ENCODE data around the gene RAPSN.

RAPSN gene

DNA sequence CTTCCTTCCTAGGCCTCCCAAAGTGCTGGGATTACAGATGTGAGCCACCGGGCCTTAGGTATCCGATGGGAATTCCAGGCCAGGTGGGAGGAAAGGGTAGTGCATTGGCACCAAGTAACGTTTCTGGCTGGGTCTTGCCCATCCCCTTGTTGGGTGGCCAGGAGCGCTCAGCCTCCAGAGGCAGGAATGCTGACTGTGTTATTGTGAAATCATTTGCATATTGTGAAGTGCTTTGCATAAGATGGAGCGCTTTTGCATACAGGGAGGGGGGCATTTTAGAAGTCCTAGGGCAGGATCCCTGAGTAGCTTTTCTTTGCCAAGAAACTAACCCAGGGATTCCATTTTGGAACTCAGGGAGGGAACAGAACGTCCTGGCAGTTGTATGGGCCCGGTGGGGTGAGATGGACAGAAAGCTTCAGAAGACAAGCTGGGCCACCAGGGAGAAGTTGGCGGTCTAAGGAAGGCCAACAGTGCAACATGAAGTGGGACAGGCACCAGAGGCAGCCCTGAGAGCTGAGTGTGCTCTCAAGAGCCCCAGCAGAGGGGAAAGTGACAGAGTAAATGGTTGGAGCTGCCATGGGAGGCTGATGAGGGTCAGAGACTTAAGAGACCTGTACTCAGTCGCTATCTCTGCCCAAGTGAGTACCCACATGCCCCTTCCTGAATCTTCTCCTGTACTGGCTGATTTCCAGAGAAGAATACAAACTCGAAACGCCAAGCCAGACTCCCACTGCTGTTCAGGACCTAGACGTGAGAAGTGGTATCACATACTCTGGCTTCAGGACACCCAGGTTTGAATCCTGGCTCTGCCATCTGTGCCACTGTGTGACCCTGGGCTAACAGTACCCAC lies 41.8 kb downstream of the RAPSN start:
- no peak for DNase-seq

DNA sequence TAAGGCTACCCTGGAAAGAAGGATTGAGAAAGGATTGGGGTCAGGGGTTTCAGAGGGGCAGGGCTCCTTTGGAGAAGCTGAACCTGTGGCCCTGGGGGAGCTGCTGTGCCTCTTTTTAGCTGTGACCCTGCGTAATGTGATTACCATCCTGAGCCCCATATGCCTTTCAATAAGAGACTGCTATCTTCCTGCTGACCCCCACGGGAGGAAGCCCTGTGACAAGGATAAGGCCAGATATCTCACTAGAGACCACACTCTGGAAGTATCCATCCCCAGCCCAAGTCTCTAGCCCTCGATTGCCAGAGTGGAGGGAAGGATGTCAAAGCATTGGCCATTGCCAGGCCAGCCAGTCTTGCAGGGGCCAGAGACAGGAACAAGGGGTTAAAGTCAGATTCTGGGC lies 45.4 kb downstream of the RAPSN start:
- DNase-seq, result no peak

DNA sequence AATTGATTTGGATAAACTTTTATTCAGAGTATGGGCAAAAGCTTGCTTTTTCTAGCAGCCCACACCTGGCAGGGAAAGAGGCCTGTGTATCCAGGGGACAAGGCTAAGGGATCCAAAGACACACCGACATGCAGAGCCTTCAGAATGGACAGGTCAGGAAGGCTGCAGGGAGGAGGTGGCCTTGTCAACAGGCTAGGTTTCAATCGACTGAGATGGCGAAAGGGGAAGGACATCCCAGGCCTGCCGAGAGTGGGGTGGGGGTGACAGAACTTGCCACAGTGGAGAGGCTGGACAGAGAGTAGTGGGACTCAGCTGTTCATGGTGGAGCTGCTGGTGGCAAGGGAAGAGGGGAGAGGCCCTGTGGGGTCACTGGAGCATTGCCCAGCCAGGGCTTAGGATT lies 45.8 kb downstream of the RAPSN start:
- no peak for DNase-seq

DNA sequence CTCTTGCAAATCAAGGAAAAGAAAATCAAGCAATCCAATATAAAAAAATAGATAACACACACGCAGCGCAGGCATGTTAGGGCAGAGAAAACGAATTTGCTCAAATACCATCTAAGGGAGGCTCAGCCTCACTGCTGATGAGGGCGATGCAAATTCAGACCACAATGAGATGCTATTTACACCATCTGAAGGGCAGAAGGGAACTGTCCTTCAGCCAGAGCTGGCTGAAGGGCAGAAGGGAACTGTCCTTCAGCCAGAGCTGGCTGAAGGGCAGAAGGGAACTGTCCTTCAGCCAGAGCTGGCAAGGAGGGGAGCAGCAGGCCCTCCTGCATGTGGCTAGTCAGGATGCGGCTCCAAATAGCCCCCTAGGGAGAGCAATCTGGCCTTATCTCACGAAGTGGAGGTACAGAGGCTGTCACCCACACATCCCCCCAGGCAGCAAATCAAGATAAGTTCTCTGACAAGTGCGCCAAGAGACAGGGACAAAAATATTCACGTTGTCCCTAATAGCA lies 48.1 kb downstream of the RAPSN start:
- no peak for DNase-seq

DNA sequence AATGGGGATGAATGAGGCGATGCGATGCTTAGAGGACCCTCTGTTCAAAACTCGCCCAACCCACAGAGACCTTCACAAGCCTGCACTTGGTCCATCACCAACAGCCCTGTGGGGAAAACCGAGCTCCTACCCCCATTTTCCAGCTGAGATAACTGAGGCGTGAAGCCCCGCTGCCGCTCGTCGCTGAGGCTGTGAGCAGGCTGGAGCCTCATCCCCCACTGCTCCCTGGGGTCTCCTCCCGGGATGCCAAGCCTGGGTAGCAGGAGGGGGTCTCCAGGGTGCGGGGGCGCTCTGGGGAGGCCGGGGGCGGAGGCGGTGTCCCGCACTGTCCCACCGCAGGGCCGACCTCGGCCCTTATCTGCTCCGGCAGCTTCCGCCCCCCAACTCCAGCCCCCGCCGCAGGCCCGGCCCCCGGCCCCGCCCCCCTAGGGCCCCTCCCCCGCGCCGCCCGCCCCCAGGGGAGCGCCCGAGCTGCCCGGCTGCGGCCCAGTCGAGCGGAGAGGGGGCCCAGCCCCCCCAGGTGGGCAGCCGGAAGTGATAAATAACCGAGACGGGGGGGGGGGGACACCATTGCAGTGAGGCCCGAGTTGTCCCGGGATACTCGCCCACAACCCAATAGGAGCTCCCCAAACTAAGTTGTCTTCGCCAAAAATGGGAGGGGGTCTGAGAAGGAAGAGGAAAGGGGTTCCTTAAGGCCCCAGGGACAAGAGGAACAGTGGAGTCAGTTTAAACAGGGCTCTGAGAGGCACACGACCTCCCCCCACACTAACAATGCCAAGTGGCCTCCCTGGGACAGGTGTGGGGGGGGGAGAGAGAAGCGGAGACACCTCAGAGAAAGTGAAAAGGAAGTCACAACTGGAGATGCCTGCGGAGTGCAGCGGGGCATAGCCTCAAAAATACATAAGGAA lies 48.8 kb downstream of the RAPSN start:
- DNase-seq, result no peak

DNA sequence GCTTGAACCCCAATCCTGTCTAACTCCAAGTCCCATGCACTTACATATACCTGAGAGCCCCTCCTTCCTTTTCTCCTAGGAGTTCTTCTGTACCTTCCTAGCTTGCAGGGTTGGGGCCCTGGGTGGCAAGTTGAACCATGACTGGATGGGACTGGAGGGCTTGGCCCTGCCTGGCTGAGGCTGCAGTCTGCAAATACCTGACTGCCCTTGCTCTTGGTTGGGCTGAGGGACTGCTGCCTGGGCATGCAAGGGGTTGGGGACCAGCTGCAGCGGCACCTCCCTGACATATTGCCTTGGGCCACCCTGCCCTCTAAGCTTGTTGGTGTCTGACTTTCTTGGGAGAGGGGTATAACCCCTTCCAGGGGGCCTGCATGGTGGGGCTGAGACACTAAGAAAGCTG lies 50.4 kb downstream of the RAPSN start:
- no peak for DNase-seq

DNA sequence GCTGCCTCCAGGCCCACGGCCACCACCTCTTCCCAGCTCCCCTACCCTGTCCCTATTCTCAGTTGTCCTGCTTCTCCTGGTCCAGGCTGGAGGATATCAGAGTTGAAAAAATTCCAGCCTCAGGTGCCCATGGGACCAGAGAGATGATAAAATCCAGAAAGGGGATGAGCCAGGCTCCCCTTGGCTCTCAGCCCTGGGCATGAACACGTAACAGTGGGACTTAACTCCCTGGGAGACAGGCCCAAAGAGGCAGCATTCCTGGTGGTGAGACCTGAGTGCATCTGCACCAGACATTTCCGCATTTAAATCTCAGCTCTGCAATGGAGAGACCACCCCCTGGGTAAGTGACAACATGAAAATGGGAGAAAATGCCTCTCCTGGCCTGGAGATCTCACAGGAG lies 50.9 kb downstream of the RAPSN start:
- no peak for DNase-seq

DNA sequence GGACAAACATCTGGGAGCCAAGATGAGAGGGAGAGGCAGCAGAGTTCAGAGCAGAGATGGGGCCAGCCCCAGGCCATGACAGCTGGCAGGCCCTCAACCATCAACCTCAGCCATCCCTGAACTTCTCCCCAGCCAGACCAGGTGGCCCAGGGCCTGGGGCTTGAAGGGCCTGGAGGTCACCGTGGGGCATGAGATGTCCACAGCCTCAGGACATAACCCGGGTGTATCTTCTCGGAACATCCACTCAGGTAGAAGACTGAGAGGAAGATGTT lies 53.0 kb downstream of the RAPSN start:
- DNase-seq, result no peak

DNA sequence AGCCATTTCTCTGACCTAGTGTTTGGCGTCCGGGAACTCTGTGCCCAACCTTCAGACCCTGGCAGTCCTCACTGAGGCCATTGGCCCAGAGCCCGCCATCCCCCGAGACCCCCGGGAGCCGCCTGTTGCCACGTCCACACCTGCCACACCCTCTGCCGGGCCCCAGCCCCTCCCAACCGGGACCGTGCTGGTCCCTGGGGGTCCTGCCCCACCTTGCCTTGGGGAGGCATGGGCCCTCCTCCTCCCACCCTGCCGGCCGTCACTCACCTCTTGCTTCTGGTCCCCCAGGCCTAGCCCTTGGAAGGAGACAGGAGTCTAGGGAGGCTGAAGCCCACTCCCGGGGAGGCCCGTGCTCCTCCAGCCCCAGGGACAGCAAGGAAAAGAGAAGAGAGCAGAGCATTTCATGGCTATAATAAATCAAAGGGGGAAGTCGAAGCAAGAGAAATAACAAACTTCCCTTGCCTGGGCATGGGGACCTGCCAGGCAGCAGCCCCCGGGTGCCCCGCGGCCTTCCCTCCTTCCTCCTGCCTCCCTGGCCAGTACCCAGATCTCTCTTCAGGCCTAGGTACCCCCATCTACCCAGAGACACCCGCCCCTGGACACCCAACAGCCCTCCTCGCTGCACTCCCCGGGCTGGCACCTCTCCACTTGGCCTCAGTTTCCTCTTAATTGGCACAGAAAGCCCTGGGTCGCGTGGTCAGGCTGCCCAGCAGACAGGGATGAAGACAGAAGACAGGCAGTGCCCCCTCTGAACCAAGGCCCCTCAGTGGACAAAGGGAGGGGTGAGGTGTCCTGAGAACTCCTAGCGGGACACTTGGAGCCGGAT lies 53.5 kb downstream of the RAPSN start:
- no peak for DNase-seq

DNA sequence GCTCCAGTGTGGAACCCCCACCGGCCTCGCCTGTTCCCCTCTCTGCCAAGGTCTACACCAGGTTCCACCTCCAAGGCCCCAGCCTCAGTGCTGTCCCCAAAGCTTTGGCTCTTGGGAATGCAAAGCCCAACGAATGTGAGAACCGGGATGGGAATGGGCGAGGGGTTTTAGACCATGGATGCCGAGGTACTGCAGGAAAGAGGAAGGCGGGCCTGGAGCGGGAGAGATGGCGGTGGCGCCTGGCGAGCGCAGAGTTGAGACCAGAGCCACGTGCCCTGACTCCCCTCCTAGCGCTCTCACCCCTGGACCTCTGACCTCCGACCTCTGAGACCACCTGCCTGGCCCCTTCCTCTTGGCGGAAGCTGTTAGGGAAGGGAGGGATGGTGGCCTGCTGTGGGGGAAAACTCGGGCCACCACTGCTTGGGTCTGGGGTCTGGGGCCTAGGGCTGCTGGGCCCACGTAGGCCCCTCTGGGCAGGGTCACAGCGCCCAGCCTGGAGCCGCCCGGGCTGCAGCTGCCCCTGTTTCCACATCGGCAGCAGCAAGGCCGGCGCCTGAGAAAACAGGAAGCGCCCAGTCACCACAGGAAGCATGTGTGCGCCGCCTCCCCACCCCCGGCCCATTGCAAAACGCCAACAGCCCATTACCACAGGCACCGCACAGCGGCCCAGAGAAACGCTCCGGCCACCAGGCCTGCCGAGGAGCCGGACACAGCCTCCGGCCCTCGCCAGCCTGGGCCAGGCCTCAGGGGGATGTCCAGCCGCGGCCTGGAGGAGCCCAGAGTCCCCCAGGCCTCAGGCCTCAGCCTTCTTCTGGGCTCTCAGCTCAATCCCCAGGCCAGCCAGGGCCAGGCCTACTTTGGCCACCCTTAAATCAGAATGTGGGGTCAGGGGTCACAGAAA lies 54.4 kb downstream of the RAPSN start:
- no peak for DNase-seq

DNA sequence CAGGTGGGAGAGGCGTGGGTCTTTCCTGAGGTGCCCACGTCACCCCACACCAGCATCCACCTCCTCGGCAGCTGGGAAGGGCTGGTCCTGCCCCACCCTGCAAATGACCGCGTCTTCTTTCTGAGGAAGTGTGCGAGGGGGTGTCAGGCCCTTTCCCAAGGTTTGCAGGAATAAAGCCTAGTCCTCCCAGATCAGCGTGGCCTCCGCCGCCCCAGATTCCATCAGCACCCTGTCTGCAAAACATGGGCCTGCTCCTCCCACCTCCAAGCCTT lies 55.0 kb downstream of the RAPSN start:
- no peak for DNase-seq

DNA sequence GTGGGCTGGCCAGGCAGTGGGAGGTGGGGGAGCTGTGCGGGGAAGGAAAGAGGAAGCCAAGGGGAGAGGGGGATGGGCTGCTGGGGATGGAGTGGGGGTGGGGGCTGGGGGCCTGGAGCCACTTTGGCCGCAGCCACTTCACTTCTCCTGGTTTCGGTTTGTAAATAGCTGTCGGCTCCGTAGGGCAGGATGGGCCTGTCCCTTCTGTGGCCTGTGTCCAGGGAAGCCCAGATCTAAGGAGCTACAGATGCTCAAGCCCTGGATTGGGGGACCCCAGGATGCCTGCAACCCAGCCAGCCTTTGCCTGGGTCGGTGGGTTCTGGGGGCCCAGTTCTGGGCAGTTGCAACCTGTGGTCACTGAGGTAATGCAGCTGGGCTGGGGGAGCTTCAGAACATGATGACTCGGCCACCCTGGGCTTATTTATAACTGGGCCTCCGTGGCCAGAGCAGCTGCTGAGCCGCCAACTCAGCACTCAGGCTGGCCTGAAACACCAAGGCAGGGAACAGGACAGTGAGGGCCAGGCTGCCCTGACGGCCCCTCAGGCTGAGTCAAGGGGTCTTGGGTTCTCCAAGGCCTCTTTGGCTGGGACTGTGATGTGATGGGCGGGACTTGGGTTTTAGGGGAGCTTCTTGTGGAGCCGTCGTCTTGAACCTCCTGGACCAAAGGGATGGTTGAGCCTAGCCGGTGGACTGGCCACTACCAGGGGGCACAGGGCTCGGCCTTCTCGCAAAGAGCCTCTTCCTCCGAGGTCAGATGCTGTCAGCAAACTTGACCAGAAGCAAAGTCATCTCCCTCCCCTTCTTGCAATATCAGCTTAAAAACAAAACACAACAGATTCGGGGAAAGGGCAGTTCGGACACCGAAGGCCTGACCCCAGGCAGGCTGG lies 55.5 kb downstream of the RAPSN start:
- DNase-seq, result no peak

DNA sequence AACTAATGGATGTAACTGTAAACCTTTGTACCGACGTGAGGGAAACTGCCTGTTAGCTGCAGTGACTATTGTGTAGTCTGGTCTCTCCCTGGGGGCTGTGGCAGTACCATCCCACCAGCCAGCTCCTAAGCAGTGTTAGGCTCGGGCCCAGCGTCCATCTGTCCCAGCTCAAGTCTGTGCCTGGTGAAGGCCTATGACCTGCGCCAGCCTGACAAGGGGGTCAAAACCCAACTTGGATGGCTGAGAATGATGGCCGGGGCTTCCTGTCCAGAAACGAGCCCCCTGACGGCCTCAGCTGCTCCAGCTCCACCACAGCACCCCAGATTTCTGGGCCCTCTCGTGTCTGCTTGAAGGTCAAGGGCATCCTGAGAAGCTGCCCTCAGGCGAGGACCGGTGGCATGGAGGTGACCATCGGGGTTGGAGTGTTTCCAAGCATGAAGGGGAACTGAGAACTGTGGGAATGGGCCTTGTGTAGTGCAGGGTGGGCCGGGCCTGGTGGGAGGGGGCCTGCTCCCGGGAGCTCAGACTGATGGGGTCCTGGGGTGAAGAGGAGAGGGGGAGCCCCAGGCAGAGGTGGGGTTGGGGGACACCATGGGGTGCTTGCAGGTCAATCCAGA lies 56.3 kb downstream of the RAPSN start:
- DNase-seq, result no peak

DNA sequence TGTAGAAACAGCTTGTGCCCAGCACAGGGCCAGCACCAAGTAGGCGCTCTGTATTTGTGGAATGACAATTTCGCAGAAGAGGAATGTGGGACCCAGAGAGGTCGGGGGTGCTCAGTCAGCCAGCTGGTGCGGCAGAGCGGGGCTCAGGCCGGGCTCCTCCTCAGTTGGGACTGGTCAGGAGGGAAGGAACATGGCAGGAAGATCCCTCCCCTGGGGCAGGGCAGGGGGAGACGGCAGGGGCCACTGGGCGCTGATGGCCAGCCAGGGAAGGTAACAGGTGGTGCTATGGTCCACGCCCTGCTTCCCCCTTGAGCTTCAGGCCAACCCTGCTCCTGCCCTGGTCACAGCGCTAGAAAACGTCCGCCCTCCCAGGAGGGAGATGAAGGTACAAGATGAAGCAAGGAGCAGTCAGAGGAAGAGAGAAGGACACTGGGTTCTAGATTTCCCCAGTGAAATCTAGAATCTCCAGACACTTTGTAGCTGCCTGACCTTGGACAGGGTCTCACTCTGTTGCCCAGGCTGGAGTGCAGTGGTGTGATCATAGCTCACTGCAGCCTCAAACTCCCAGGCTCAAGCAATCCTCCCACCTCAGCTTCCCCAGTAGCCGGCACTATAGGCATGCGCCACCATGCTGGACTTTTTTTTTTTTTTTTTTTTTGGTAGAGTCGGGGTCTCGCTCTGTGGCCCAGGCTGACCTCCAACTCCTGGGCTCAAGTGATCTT lies 57.1 kb downstream of the RAPSN start:
- DNase-seq, result no peak

DNA sequence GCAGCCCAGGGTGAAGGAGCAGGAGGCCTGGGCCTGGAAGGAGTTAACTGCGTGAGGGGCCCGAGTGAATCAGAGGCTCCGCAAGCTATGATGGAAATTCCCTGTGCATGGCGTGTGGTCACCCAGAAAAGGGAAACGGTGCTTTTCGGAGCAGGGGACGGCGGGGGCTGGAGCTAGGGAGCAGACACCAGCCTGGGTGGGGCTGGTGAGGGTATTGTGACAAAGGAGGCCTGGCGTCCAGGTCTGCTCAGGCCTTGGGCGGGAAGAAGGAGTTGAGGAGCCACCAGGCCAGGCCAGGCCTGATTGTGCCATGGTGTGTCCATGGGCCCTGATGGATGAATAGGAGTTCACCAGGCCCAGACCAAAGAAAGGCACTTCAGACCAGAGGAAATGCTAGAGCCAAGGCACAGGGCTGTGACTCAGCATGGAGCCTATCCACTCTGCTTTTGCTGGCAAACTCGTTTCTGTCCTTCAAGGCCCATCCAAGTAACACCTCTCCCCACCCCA lies 57.8 kb downstream of the RAPSN start:
- DNase-seq, result no peak

DNA sequence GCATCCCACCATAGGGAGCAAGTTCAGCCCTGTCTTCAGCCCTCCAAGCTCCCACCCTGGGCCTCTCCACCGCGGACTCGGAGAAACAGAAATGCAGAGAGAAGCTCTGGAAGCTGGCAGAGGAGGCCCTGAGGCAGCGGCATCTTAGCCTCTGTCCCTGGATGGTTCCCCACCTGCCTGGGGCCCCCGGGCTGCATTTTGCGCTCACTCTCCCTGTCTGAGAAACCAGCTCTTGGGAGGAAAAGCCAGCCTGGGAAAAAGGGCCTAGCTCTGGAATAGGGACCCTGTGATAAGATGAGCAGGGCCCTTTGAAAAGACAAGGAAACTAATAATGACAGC lies 58.5 kb downstream of the RAPSN start:
- DNase-seq, result no peak

DNA sequence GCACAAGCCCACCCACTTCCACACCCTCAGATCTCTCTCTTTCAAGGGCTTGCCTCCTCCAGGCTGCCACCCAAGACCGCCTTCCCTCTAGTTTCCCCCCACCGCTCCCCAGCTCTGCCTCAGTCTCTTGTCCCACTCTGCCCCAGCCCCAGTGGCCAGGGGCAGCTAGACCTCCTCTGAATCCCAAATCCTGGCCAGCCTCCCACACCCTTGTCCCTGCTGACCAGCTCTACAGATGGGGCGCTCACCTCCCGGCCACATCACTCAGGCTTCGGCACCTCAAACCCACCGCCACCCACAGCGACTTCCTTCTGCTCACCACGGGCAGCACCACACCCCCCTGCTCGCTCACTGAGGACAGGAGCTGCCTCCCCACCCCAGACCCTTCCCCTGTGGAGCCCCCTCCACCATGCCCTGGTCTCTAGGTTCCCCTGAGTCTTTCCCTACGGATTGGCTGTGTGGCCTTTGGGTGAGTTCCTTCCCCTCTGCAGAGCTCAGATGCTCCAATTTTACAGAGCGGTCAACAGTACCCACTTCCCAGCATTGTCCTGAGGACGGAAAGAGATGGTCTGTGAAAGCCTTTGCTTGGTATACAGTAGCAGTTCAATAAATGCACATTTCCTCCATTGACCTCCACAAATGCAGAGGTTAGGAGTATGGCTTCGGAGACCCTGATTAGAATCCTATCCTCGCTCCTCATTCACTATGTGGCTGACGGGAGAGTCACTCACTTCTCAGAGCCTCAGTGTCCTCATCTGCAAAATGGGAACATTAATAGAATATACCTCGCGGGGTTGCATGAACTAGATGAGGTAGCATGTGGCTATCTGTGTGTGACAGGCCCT lies 59.1 kb downstream of the RAPSN start:
- no peak for DNase-seq

DNA sequence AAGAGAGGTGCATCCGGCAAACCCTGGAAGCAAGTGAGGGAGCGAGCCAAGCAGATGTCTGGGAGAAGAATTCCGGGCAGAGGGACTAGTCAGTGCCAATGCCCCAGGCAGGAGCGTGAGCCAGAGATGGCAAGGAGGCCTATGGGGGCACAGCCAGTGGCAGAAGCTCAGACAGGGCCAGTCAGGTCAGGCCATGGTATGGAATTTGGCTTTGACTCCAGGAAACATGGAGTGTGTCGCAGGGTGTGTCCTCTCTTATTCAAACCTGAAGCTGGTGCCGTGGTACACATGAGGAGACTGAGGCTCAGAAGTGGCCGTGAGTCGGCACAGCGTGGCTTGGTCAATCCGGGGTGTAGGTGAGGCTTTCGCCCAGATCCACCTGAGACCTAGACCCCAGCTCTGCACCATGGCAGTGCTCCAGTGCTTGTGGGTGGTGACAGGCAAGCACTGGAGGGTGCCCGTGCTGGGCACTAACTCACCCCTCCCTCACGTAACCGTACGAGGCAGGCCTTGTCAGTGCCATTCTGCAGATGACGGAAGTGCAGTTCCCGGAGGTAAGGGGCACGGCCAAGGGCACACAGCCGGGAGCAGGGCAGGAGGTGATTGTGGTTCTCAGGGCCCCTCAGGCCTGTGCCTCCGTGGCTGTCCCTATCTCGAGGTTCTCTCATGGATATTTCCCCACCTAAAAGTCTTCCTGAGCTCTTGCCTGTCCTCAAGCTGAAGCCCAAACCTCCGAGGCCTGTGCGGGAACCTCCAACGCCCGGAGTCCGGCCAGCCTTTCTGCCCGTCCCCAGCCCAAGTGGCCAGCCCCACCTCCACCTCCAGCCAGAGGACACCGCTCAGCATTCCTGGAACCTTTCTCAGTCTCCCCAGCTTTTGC lies 60.0 kb downstream of the RAPSN start:
- no peak for DNase-seq
